ENCODE measurements around the gene CREG1. TPM values are rescaled to one million over a fixed set of nuclear protein-coding genes. Genes with fewer than 3 reads are reported as not detected.

Gene CREG1
- total RNA-seq, 1 experiment from 2014 or later: 21.7 TPM

- Mint-ChIP-seq H3K9me3 (peaks cover 5% of the 10 kb centered on the region; the same call in 1 of the 2 replicates), H3K36me3 (no peaks in the 10 kb centered on the region), H3K4me3 (no peak overlapping the region), H3K4me1 (0 out of 2 replicates have a peak, but pooled peaks cover 3% of the 10 kb centered on the region), H3K27ac (no peak overlapping the region), H3K27me3 (ENCODE audit: low read depth) (0 out of 2 replicates have a peak, but pooled peaks cover 2% of the 10 kb centered on the region)
- no peak for DNase-seq (ENCODE audit: low spot score)
- CTCF ChIA-PET: interaction anchor here (1.3 to 5.7 kb wide), 5 partner anchors 10 to 121 kb away, joined by 3 to 34 read pairs (median 12); partner anchors contain the start of gene CREG1
- ATAC-seq: no peak
- TF ChIP-seq ZNF263 (CRISPR knock-in tag; IDR thresholded peaks at IDR 0.05; ENCODE audit: low read depth): no peak
- no peak for TF ChIP-seq ATF2 (CRISPR knock-in tag; IDR thresholded peaks at IDR 0.05; ENCODE audit: borderline replicate concordance, low read depth)
- TF ChIP-seq FOXK1 (CRISPR knock-in tag; IDR thresholded peaks at IDR 0.05): no peak
- TF ChIP-seq HMGA2 (CRISPR knock-in tag; IDR thresholded peaks at IDR 0.05): no peak
- no peak for TF ChIP-seq FOXP1 (CRISPR knock-in tag; IDR thresholded peaks at IDR 0.05; ENCODE audit: borderline replicate concordance)
- TF ChIP-seq CREB1 (CRISPR knock-in tag; IDR thresholded peaks at IDR 0.05): no peak
- TF ChIP-seq NFATC4 (CRISPR knock-in tag; IDR thresholded peaks at IDR 0.05): no peak
- no peak for TF ChIP-seq TEAD4 (CRISPR knock-in tag; IDR thresholded peaks at IDR 0.05)
- TF ChIP-seq SOX15 (CRISPR knock-in tag; IDR thresholded peaks at IDR 0.05): no peak
- TF ChIP-seq PREB (CRISPR knock-in tag; IDR thresholded peaks at IDR 0.05; ENCODE audit: borderline replicate concordance): no peak
- TF ChIP-seq NR1H2 (CRISPR knock-in tag; IDR thresholded peaks at IDR 0.05): no peak
- no peak for TF ChIP-seq OVOL2 (CRISPR knock-in tag; IDR thresholded peaks at IDR 0.05; ENCODE audit: borderline replicate concordance)
- no peak for TF ChIP-seq RORB (CRISPR knock-in tag; IDR thresholded peaks at IDR 0.05)
- TF ChIP-seq MLX (CRISPR knock-in tag; IDR thresholded peaks at IDR 0.05): no peak
- POLR2A ChIA-PET: interaction anchor here (3.9 kb wide), 1 partner anchor 12 kb away, joined by 15 read pairs; the partner anchor contains the start of gene CREG1
Measured at GRCh38 chr1:167565922-167566321, 12.4 kb upstream of the CREG1 start.

- H3K9me3 Mint-ChIP-seq: no peaks in the 10 kb centered on the region
- 0 out of 2 replicates have a peak, but pooled peaks cover 3% of the 10 kb centered on the region for H3K4me1 Mint-ChIP-seq
- H3K4me3 Mint-ChIP-seq: no peak overlapping the region
- no peaks in the 10 kb centered on the region for H3K36me3 Mint-ChIP-seq
- DNase-seq (ENCODE audit: low spot score) (no peak), ATAC-seq (peak; percentile 94)
- ChIA-PET POLR2A (interaction anchor here (3.9 kb wide), 1 partner anchor 11 kb away, joined by 15 read pairs; the partner anchor contains the start of gene CREG1), CTCF (interaction anchor here (0.5 to 5.7 kb wide), 6 partner anchors 9 to 122 kb away, joined by 3 to 34 read pairs (median 8); partner anchors contain the start of gene CREG1)
- no peak overlapping the region for H3K27ac Mint-ChIP-seq
- H3K27me3 Mint-ChIP-seq (ENCODE audit: low read depth): no peaks in the 10 kb centered on the region
- TF ChIP-seq E2F4 (CRISPR knock-in tag; IDR thresholded peaks at IDR 0.05; ENCODE audit: borderline replicate concordance, low read depth) (no peak), ZNF121 (CRISPR knock-in tag; IDR thresholded peaks at IDR 0.05) (no peak), NR3C1 (CRISPR knock-in tag; conservative IDR thresholded peaks at IDR 0.05; ENCODE audit: low read depth) (no peak), OVOL2 (CRISPR knock-in tag; IDR thresholded peaks at IDR 0.05; ENCODE audit: borderline replicate concordance) (no peak), MLX (CRISPR knock-in tag; IDR thresholded peaks at IDR 0.05) (no peak), ATF1 (CRISPR knock-in tag; IDR thresholded peaks at IDR 0.05) (no peak), ZNF532 (CRISPR knock-in tag; IDR thresholded peaks at IDR 0.05; ENCODE audit: borderline replicate concordance) (no peak), JUN (CRISPR knock-in tag; IDR thresholded peaks at IDR 0.05) (no peak), HMGA2 (CRISPR knock-in tag; IDR thresholded peaks at IDR 0.05) (no peak), CREB1 (CRISPR knock-in tag; IDR thresholded peaks at IDR 0.05) (no peak), NFYB (CRISPR knock-in tag; conservative IDR thresholded peaks at IDR 0.05; ENCODE audit: low read depth) (no peak), ZBTB21 (CRISPR knock-in tag; IDR thresholded peaks at IDR 0.05; ENCODE audit: borderline replicate concordance) (no peak), RORB (CRISPR knock-in tag; IDR thresholded peaks at IDR 0.05) (no peak), MYBL2 (CRISPR knock-in tag; IDR thresholded peaks at IDR 0.05) (no peak), SMAD4 (CRISPR knock-in tag; IDR thresholded peaks at IDR 0.05) (no peak)
Measured at GRCh38 chr1:167564612-167565270, 11.2 kb upstream of the CREG1 start.
